Measurements from ENCODE around the gene ATP13A3.
A peak's percentile ranks its signal among the peaks of the same experiment; 100 is the strongest.

- TF ChIP-seq POLR2A (IDR thresholded peaks at IDR 0.05) (peak; percentile 71 to 91), CTCF (IDR thresholded peaks at IDR 0.05) (no peak)
Observed at GRCh38 chr3:194486540-194487288, at the start of gene ATP13A3.
